GM18511 (cell line): Measurements from ENCODE around the gene MAML1.
A peak's percentile ranks its signal among the peaks of the same experiment; 100 is the strongest.

ENCODE experiments used
- ATAC-seq: cut with Tn5 transposase; IDR thresholded peaks from one replicate; pipeline ENCODE4 v1.9.1; 2021; ENCODE audit warnings: mild to moderate bottlenecking, moderate library complexity; ENCODE audit not compliant: unreplicated experiment

The MAML1 gene

DNA sequence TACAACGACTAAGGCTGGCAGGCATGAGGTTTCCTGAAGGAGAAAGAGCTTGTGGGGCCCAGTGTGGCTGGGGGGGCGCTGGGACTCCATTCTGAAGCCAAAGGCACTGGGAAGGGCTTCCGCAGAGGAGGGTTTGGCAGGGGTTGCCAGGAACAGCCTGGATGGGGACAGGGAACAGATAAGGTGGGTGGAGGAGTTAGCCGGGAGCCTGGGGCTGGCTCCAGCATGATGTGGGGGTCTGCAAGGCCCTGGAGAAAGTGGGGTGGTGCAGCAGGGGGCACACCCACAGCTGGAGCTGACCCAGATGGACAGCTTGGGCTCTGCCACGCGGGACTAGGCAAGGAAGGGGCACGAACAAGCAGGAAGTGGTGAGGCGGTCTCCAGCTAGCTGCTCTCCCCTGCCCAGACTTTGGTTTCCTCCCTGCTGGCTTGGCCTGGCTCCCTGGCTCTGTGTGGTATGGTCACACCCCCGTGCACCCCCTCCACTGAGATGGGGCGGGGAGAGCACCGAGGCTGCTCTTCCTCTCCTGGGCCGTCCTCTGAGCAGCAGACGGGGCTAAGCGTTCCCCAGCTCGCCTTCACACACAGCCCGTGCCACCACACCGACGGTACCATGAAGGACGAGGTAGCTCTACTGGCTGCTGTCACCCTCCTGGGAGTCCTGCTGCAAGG lies 61.0 kb downstream of the MAML1 start, which contains the start of gene LTC4S:
Gene LTC4S (plus strand): TSS at position 519 of the 672 bp plus-strand sequence. CDS start 95 bp downstream, at position 614.
- ATAC-seq, result peak; percentile 24

DNA sequence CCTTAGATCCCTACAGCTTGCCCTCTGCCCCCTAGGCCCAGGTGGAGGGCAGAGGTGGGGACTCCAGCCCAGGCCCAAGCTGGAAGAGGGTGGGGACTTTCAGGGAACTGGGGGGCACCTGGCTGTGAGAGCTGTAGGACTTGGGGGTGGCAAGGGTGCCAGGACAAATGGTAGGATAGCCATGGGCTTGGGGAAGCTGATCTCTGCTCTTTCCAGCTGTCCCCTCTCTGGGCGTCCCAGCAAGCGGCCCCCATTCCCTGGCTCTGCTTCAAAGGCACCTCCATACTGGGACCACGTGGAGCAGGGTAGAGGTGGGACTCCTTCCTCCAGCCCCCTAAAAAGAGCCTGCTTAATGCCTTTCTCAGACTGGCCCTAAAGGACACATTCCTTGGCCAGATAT lies 61.5 kb downstream of the MAML1 start:
- ATAC-seq, result no peak

- no peak for ATAC-seq
Observed at GRCh38 chr5:179794575-179794974, 62.0 kb downstream of the MAML1 start.

DNA sequence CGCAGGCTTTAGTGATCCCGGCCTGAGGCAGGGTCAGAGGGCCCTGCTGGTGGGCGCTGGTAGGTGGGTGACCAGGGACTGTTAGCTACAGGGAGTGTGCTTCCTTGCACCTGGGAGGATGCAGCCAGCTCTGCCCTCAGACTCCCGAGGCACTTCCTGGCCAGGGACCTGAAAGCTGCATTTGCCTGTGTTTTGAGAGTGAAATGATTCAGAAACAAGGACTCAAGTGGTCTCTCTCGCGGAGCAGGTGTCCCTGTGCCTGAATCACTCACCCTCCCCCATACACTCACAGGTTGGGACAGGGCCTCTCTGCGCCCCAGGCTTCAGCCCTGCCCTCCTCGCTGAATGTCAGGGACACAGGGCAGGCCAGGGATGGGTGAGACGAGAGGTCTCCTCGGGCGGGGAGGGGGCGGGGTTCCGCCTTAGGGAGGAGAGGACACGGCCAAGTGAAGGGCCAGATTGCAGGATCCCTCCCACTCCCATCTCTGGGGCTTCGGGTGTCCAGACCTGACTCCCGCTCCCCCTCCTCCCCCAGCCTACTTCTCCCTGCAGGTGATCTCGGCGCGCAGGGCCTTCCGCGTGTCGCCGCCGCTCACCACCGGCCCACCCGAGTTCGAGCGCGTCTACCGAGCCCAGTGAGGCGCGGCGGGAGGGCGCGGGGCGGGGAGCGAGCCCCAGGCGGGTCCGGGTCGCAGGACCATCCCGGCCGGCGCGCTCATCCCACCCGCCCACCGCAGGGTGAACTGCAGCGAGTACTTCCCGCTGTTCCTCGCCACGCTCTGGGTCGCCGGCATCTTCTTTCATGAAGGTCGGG lies 62.6 kb downstream of the MAML1 start:
- ATAC-seq, result peak; percentile 2

DNA sequence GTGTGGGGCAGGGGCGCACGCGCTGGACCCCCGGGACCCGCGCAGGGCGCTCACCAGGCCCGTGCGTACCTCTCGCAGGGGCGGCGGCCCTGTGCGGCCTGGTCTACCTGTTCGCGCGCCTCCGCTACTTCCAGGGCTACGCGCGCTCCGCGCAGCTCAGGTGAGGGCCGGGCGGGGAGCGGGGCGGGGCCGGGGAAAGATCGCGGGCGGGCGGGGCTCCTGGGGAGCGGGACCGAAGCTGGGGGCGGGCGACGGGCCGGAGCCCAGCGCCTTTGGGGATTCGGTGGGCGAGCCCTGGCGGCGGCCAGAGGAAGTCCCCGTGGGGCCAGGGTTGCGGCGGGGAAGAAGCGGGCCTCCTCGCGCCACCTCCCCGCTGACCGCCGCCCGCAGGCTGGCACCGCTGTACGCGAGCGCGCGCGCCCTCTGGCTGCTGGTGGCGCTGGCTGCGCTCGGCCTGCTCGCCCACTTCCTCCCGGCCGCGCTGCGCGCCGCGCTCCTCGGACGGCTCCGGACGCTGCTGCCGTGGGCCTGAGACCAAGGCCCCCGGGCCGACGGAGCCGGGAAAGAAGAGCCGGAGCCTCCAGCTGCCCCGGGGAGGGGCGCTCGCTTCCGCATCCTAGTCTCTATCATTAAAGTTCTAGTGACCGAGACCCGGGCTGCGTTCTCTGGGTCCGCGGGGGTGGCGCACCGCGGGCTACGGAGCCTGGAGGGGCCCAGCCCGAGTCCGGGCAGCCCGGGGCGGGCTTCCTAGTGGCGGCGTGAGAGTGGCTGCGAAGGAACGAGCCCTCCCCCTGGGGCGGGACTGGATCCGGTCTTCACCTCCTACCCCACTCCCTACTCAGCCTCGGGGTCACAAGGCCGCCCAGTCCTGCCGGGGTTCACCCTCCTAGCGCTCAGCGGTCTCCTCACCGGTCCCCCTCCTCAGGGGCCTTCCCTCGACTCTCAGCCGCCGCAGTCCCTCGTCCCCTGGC lies 63.5 kb downstream of the MAML1 start:
- ATAC-seq, result peak; percentile 75

DNA sequence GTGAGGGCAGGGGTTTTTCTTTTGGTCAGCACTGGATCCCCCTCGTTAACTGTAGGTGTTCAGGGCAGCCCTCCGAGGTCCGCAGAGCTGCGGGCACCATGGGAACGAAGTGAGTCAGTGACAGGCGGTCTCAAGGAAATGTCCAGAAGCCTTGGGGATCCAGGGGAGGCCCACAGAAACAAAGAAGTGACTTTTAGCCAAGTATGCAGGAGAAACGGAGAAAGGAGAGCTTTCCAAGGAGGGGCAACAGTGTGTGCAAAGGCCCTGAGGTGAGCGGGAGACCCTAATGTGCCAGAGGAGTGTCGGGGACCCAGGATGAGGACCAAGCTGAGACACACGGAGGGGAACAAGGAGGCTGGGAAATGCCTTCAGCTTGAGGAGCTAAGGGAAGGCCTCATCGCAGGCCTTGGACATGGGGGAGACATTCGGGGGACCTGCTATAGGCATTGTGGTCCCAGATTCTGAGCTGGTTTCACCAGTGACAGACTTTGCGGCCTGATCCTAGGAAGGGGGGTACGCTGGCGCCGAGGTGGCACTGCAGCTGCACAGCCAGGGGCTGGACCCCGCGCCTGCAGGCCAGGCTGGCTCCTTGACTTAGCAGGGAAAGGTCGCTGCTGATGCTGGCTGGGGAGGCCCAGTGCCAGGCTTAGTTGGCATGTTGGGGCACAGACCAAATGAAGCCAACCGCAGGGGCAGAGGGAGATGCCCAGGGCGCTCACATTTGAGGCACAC lies 64.4 kb downstream of the MAML1 start:
- no peak for ATAC-seq

GRCh38 chr5:179797741-179798140 lies 65.1 kb downstream of the MAML1 start:
- ATAC-seq, result no peak

- ATAC-seq, result no peak
Observed at GRCh38 chr5:179798144-179798770, 65.6 kb downstream of the MAML1 start.

GRCh38 chr5:179798771-179799643 lies 66.4 kb downstream of the MAML1 start:
- no peak for ATAC-seq

DNA sequence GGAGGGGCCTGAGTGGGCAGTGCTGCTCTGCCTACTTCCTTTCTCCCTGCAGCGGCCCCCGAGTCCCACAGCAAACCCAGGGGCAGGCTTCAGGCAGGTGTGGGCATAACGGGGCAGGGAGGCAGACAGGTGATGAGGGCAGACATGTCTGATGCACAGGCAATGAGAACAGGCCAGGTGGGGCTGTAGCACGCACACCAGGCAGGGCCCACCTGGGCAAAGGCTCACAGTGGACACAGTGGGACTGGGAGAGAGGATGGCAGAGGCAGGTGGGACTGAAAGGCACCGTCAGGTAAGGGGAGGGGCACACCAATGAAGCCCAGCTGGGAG lies 67.0 kb downstream of the MAML1 start:
- no peak for ATAC-seq

GRCh38 chr5:179800071-179800695 lies 67.6 kb downstream of the MAML1 start:
- no peak for ATAC-seq

GRCh38 chr5:179800696-179801201 lies 68.1 kb downstream of the MAML1 start:
- ATAC-seq, result no peak

GRCh38 chr5:179801304-179802206 lies 68.9 kb downstream of the MAML1 start:
- ATAC-seq, result peak; percentile 43

DNA sequence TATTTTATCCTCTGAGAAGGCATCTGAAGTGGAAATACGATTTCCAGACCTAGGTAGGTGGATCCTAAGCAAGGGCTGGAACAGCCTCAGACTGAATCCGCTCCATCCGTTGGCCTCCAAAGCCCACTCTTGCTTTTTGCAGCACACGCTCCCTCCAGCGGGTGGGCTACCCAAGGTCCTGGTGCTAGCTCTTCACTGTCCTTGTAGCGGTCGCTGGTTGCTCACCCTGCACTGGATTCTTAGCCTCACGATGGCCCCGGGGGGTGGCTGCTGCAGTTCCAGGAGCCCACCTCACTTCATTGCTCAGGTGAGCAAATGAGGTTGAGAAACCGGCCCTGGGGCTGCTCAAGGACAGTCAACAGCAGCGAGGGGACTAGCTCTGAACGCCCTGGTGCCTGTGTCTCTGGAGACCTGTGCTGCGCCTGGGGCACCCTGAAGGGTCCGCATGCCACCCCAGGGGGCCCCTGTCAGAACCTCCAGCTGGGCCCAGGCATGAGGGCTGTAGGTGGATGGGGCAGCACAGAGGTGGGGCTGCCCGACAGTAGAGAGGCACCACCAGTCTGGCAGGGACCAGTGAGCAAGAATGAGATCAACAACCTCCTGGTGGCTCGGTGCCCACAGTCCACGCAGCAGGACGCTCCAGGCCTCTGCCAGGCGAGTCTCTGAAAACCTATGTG lies 69.7 kb downstream of the MAML1 start:
- no peak for ATAC-seq

- ATAC-seq, result no peak
Observed at GRCh38 chr5:179802950-179803562, 70.4 kb downstream of the MAML1 start.
